Psoas muscle (tissue), 8 donors: ENCODE measurements around the gene EPB41. TPM values are rescaled to one million over a fixed set of nuclear protein-coding genes. Genes with fewer than 3 reads are reported as not detected.
A peak's percentile ranks its signal among the peaks of the same experiment; 100 is the strongest.
"Not testable (repeated sequence)": the region's sequence is repeated elsewhere in the genome, so short reads cannot be mapped to it uniquely, and the experiment has no call there.

Experiments used
- ATAC-seq, 4 donors: fragments of 200-7000 bp; cut with Tn5 transposase; one replicate each; pipeline ENCODE4 v1.9.1; 2020; ENCODE audit warnings: moderate library complexity in 3 of 4, mild to moderate bottlenecking in 2 of 4
- DNase-seq, 2 donors: peaks; one replicate each; pipeline ENCODE4 v3.0.0-alpha.2; 2020
- H3K27ac ChIP-seq: fragments of 200-600 bp; one replicate; pipeline ENCODE4 v1.8.0; 2022
- H3K27me3 ChIP-seq, 3 donors: fragments of 200-600 bp in 1 of 3; one replicate each; pipeline versions ENCODE4 v1.6.1 to v1.8.0; 2013 to 2022; ENCODE audit warnings: low read length in 2 of 3, mild to moderate bottlenecking in 2 of 3, moderate library complexity in 1 of 3; ENCODE audit not compliant: insufficient read depth in 3 of 3
- H3K36me3 ChIP-seq, 2 donors: fragments of 200-600 bp in 1 of 2; one replicate each; pipeline versions ENCODE4 v1.6.1 to v1.8.0; 2013 to 2022; ENCODE audit warnings: low read depth in 1 of 2, mild to moderate bottlenecking in 1 of 2, moderate library complexity in 1 of 2; ENCODE audit not compliant: insufficient read depth in 1 of 2
- H3K4me1 ChIP-seq: fragments of 200-600 bp; one replicate; pipeline ENCODE4 v1.8.0; 2022
- H3K4me3 ChIP-seq: fragments of 200-600 bp; one replicate; pipeline ENCODE4 v1.8.0; 2022; ENCODE audit warnings: mild to moderate bottlenecking
- H3K9me3 ChIP-seq: fragments of 200-600 bp; one replicate; pipeline ENCODE4 v1.8.0; 2022
- CTCF ChIP-seq: fragments of 200-600 bp; IDR thresholded peaks from one replicate; pipeline ENCODE4 v1.8.0; 2022; ENCODE audit warnings: antibody characterized with exemption
- WGBS, 3 donors: extraction: QIAGEN DNeasy Blood & Tissue Kit; methylation state at CpG; one replicate each; pipeline versions ENCODE4 v1.1.6 to v1.1.7; 2013; 5-methylcytosine and 5-hydroxymethylcytosine counted together
- intact Hi-C, 2 donors: fragments of 100-400 bp; cut with DNase I; formaldehyde crosslinking; loops; one replicate each; pipeline versions ENCODE4 v1.11.0 to v1.14.2; 2022
- polyA plus RNA-seq, 3 donors: library from polyadenylated mRNA; stranded (reverse); fragments of 200-250 nt; gene quantifications; one replicate each; pipeline ENCODE4 v1.2.3, GENCODE V29; 2013
- total RNA-seq, 4 donors: library from RNA; stranded (reverse); fragmentation: NEBNext Ultra II Directional in 2 of 4; extraction: Animal tissue kit (Norgen Biotek cat#: 25700) in 2 of 4; gene quantifications; one replicate each; pipeline versions ENCODE4 v1.2.1 to v1.2.4, GENCODE V29; 2021 to 2023
- donor health status: healthy with polysubstance abuse.
- donor health status: DM: no; HTN: no; CAD: no; lungs with moderate emphysema.
- donor health status: Bipolar disorder and iron deficiency.
- donor health status: healthy.
- donor health status: DM: yes; HTN: yes; CAD: no.
- donor health status: DM: no; HTN: no; CAD: no.
- donor health status: DM: no; HTN: no; CAD: no.
- donor health status: DM: yes; HTN: yes; CAD: no.

The EPB41 gene
- total and polyA plus RNA-seq, 7 donors = 2.0 to 28.2 (median 18.0) TPM

DNA sequence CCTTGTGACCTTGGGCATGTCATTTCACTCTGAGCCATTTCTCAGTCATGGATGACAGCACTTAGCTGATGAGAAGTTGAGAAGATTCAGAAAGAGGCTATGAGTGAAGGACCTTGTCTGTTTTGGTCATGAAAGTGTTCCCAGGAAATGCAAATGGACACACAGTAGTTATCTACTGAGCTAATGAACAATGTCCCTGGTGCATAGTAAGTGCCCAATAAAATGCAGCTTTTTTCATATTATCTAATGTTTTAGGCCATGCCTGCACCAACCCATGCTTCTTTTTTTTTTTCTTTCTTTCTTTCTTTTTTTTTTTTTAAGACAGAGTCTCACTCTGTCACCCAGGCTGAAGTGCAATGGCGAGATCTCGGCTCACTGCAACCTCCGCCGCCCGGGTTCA is 44.4 kb upstream of the EPB41 start:
- Histone ChIP-seq H3K27ac (no peak overlapping the region), H3K4me3 (no peak overlapping the region), H3K9me3 (no peaks in the 10 kb centered on the region), H3K4me1 (no peaks in the 10 kb centered on the region), H3K27me3 (peaks cover 0 to 18% (median 0%) of the 10 kb centered on the region in 3 donors), H3K36me3 (no peaks in the 10 kb centered on the region)
- DNase-seq (peak in 1 of 2 donors; percentile 1), ATAC-seq (no peak)
- TF ChIP-seq CTCF = no peak
- WGBS, 3 donors = 90 to 99% (median 92%) methylated on average over 5 of the region's 5 CpGs
- intact Hi-C loops = no loop called here

- no peaks in the 10 kb centered on the region for H3K9me3 ChIP-seq
- ATAC-seq (no peak), DNase-seq (no peak)
- H3K27ac ChIP-seq = no peak overlapping the region
- intact Hi-C loops = no loop called here
- TF ChIP-seq CTCF = no peak
- no peaks in the 10 kb centered on the region for H3K36me3 ChIP-seq
- H3K27me3 ChIP-seq = peaks cover 0 to 12% (median 0%) of the 10 kb centered on the region in 3 donors
- H3K4me1 ChIP-seq = no peaks in the 10 kb centered on the region
- 88 to 93% (median 90%) methylated on average over 11 to 12 of the region's 12 CpGs for WGBS, 3 donors
- H3K4me3 ChIP-seq = no peak overlapping the region
Observed at GRCh38 chr1:28871631-28872401, 42.6 kb upstream of the EPB41 start.

- WGBS, 3 donors = 73 to 81% (median 76%) methylated on average over 5 of the region's 5 CpGs
Observed at GRCh38 chr1:28875134-28875533, 39.2 kb upstream of the EPB41 start.

DNA sequence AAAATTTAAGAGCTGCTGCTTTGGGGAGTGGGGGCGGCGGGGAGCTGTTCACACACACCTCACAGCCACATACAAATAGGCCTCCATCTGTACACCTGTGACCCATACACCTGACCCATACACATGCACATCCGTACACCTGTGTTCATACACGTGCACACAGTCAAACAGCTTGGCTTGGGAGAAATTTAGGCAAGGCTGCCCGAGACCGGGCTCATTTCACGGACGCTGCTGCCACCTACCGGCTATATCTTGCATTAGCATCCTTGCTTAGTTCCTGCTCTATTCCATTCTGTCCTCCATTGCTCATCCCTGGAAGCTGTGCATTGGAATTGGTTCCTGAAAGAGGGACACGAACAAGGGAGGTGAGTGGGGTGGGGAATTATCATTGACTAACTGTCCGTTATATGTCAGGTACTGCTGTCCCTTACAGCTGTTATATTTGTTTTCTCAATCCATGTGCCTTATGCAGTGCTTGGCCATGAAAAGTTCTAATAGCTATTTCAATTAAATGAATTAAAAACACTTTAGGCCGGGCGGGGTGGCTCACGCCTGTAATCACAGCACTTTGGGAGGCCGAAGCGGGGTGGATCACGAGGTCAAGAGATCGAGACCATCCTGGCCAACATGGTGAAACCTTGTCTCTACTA is 37.1 kb upstream of the EPB41 start:
- DNase-seq = peak; percentile 67 to 85
- WGBS, 3 donors = 25 to 32% (median 26%) methylated on average over 18 of the region's 18 CpGs
- Histone ChIP-seq H3K4me3 (no peak overlapping the region), H3K4me1 (peaks cover 1% of the 10 kb centered on the region), H3K27me3 (no peaks in the 10 kb centered on the region), H3K9me3 (no peaks in the 10 kb centered on the region), H3K36me3 (no peaks in the 10 kb centered on the region), H3K27ac (no peak overlapping the region)
- intact Hi-C loops = loop anchor here (1.0 to 5.0 kb wide), 4 partner anchors 92 to 360 kb away; partner anchors contain the start of gene TAF12 (in 1 of the 2)
- peak; percentile 83 to 88 (median 84) for ATAC-seq
- peak; percentile 96 for TF ChIP-seq CTCF

More at GRCh38 chr1:28875134-28875533, 39.2 kb upstream of the EPB41 start:
- not testable (repeated sequence) for H3K27me3 ChIP-seq, H3K36me3 ChIP-seq, DNase-seq, H3K9me3 ChIP-seq, ATAC-seq, H3K4me3 ChIP-seq, H3K27ac ChIP-seq, H3K4me1 ChIP-seq
- intact Hi-C loops = loop anchor here (5.0 kb wide), 2 partner anchors 233 to 358 kb away; partner anchors contain the start of gene TAF12 (in 1 of the 2)

DNA sequence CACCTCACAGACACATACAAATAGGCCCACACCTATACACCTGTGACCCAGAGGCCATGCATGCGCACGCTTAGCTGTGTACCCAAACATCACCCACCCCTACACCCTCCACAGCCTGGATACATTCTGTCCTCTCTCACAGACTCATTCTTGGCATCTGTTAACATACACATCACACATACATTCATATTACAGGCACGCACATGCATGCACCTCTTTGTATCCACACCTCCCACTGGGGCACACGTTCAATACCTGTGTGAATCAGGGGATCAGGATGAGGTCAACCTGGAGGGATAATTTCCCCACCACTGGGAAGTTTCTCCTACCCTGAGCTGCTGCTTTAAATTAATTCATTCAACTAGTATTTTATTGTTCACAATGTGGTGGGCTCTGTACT is 35.6 kb upstream of the EPB41 start:
- Histone ChIP-seq H3K36me3 (no peaks in the 10 kb centered on the region), H3K9me3 (no peaks in the 10 kb centered on the region), H3K4me3 (no peak overlapping the region), H3K4me1 (peaks cover 4% of the 10 kb centered on the region), H3K27ac (no peak overlapping the region), H3K27me3 (no peaks in the 10 kb centered on the region)
- no peak for TF ChIP-seq CTCF
- no peak for DNase-seq
- intact Hi-C loops = loop anchor here (5.0 kb wide), 2 partner anchors 236 to 361 kb away; partner anchors contain the start of gene TAF12 (in 1 of the 2)
- no peak for ATAC-seq
- WGBS, 3 donors = 84 to 87% (median 86%) methylated on average over 4 of the region's 4 CpGs
